GM23338 (cell line): Measurements from ENCODE around the gene ISL2.

Experiments
- CREB1 ChIP-seq: fragments of 250-450 bp; sonication (Bioruptor Pico); IDR thresholded peaks from 2 replicates; pipeline ENCODE4 v1.5.0; 2020; ENCODE audit warnings: low read depth, mild to moderate bottlenecking, moderate library complexity
- CTCF ChIP-seq, 2 experiments: fragments of 200-600 bp in 1 of 2; sonication (generic) in 1 of 2; conservative IDR thresholded peaks; 2 replicates each; pipeline versions ENCODE4 v1.5.1 to v1.6.1; 2016 to 2017; ENCODE audit warnings: antibody characterized with exemption in 2 of 2, low read depth in 2 of 2, mild to moderate bottlenecking in 2 of 2, moderate library complexity in 1 of 2
- EZH2 ChIP-seq: fragments of 200-600 bp; sonication (generic); IDR thresholded peaks from one replicate; pipeline ENCODE4 v1.8.0; 2017; ENCODE audit warnings: antibody characterized with exemption, mild to moderate bottlenecking, low read depth; ENCODE audit not compliant: unreplicated experiment
- EZH2phosphoT487 ChIP-seq: fragments of 200-600 bp; sonication (generic); IDR thresholded peaks from one replicate; pipeline ENCODE4 v1.8.1; 2018; ENCODE audit warnings: antibody characterized with exemption; ENCODE audit not compliant: unreplicated experiment
- JUNB ChIP-seq: IDR thresholded peaks from one replicate; pipeline ENCODE4 v1.6.1; 2016; ENCODE audit warnings: antibody characterized with exemption; ENCODE audit not compliant: unreplicated experiment
- NANOG ChIP-seq: IDR thresholded peaks from 2 replicates; pipeline ENCODE4 v1.6.1; 2016; ENCODE audit warnings: antibody characterized with exemption, borderline replicate concordance
- POLR2AphosphoS5 ChIP-seq: IDR thresholded peaks from 2 replicates; pipeline ENCODE4 v1.6.1; 2016; ENCODE audit warnings: antibody characterized with exemption, low read depth
- REST ChIP-seq: IDR thresholded peaks from one replicate; pipeline ENCODE4 v1.6.1; 2018; ENCODE audit warnings: antibody characterized with exemption; ENCODE audit not compliant: unreplicated experiment
- ZNF114 ChIP-seq: fragments of 250-450 bp; sonication (Bioruptor Pico); IDR thresholded peaks from 2 replicates; pipeline ENCODE4 v1.5.0; 2020; ENCODE audit warnings: mild to moderate bottlenecking, moderate library complexity
- ZNF331 ChIP-seq: fragments of 250-450 bp; sonication (Bioruptor Pico); IDR thresholded peaks from 2 replicates; pipeline ENCODE4 v1.5.0; 2020; ENCODE audit warnings: low read depth, mild to moderate bottlenecking, moderate library complexity

- TF ChIP-seq EZH2 (no peak), CTCF (conservative IDR thresholded peaks at IDR 0.05; ENCODE audit: low read depth in 2 of 2) (no peak), EZH2phosphoT487 (no peak), CREB1 (CRISPR knock-in tag) (no peak), POLR2AphosphoS5 (no peak), REST (no peak), NANOG (no peak), JUNB (no peak), ZNF331 (CRISPR knock-in tag) (no peak), ZNF114 (CRISPR knock-in tag) (no peak)
Observed at GRCh38 chr15:76378691-76379090, 42.1 kb downstream of the ISL2 start.
